ENCODE measurements around the gene GPR146. TPM values are rescaled to one million over a fixed set of nuclear protein-coding genes. Genes with fewer than 3 reads are reported as not detected.
A peak's percentile ranks its signal among the peaks of the same experiment; 100 is the strongest.

Gene GPR146
- total RNA-seq, 1 donor from 2014 or later = 0.79 TPM

DNA sequence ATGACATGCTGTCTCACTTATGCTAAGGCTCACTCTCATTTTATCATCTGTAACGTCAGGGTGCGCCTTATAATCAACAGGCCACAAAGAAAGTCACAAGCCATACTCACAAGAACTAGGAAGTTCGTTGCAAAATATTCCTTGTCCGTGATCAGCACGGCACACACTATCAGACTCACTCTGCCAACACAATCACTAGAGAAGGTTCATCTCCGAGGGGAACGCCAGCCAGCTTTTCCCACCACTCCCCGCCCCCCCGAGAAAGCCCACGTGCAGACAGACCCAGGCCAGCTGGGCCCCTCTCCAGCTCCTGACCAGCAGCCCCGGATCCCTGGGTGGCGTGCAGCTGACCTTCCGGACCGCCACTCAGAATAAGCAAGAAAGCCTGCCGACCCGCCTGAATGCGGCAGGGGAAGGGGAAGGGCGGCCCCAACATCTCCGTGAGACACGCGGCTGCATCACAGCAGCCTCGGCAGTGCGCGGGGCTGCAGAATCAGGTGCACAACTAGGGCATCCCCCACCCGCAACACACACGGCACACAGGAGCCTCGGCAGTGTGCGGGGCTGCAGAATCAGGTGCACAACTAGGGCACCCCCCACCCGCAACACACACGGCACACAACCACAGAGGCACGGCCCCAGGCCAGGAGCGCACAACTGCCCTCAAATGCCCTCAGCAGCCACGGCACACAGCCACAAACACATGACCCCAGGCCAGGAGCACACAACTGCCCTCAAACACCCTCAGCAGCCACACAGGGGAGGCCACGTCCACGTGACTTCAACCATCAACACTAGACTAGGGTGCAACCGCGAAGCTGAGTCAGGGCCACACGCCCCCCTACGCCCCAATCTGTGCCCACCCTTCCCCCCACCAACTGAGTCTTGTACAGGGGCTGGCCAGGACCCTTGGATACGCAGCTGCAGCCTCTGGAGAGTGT lies 2.5 kb upstream of the GPR146 start:
- Mint-ChIP-seq H3K9me3 (no peaks in the 10 kb centered on the region), H3K4me3 (peak overlapping the region; percentile 36), H3K27me3 (ENCODE audit: insufficient read depth, low read depth) (peaks cover 5% of the 10 kb centered on the region), H3K36me3 (no peaks in the 10 kb centered on the region), H3K4me1 (peaks cover 52% of the 10 kb centered on the region), H3K27ac (peak overlapping the region; percentile 87)
- Histone ChIP-seq H3K4me3 (no peak overlapping the region), H3F3A (ENCODE audit: low read depth) (peaks cover 30% of the 10 kb centered on the region), H3K9ac (no peak overlapping the region), H4K20me1 (ENCODE audit: low read depth) (peaks cover 19% of the 10 kb centered on the region), H3K79me2 (ENCODE audit: low read depth) (peaks cover 38% of the 10 kb centered on the region), H3K4me2 (peak overlapping the region; percentile 42), H3K36me3 (no peaks in the 10 kb centered on the region), H3K27me3 (no peaks in the 10 kb centered on the region), H3K4me1 (peaks cover 39% of the 10 kb centered on the region), H2AFZ (replicated peaks) (no peak overlapping the region), H3K9me3 (ENCODE audit: low read depth) (no peaks in the 10 kb centered on the region), H3K27ac (no peak overlapping the region)
- DNase-seq (ENCODE audit: low spot score) = peak; percentile 56
- no peak for TF ChIP-seq EZH2 (IDR thresholded peaks at IDR 0.05)
- no peak for TF ChIP-seq EZH2phosphoT487 (IDR thresholded peaks at IDR 0.05)
- TF ChIP-seq, protein P1, sequence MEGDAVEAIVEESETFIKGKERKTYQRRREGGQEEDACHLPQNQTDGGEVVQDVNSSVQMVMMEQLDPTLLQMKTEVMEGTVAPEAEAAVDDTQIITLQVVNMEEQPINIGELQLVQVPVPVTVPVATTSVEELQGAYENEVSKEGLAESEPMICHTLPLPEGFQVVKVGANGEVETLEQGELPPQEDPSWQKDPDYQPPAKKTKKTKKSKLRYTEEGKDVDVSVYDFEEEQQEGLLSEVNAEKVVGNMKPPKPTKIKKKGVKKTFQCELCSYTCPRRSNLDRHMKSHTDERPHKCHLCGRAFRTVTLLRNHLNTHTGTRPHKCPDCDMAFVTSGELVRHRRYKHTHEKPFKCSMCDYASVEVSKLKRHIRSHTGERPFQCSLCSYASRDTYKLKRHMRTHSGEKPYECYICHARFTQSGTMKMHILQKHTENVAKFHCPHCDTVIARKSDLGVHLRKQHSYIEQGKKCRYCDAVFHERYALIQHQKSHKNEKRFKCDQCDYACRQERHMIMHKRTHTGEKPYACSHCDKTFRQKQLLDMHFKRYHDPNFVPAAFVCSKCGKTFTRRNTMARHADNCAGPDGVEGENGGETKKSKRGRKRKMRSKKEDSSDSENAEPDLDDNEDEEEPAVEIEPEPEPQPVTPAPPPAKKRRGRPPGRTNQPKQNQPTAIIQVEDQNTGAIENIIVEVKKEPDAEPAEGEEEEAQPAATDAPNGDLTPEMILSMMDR (IDR thresholded peaks at IDR 0.05) = no peak

GRCh38 chr7:1042492-1042833 lies 1.9 kb upstream of the GPR146 start:
- peaks cover 45% of the 10 kb centered on the region for H3K4me1 ChIP-seq

GRCh38 chr7:1043552-1044188 lies 676 bp upstream of the GPR146 start:
- DNase-seq (ENCODE audit: low spot score) = no peak
- Mint-ChIP-seq H3K4me1 (peaks cover 69% of the 10 kb centered on the region), H3K36me3 (no peaks in the 10 kb centered on the region), H3K27me3 (ENCODE audit: insufficient read depth, low read depth) (peaks cover 5% of the 10 kb centered on the region), H3K27ac (peak overlapping the region; percentile 95), H3K9me3 (no peaks in the 10 kb centered on the region), H3K4me3 (peak overlapping the region; percentile 79)
- H3K27me3 ChIP-seq = no peaks in the 10 kb centered on the region
- peaks cover 38% of the 10 kb centered on the region for H4K20me1 ChIP-seq (ENCODE audit: low read depth)
- peaks cover 46% of the 10 kb centered on the region for H3F3A ChIP-seq (ENCODE audit: low read depth)
- peak overlapping the region; percentile 38 for H3K4me3 ChIP-seq
- peak overlapping the region; percentile 72 for H3K27ac ChIP-seq
- H2AFZ ChIP-seq (replicated peaks) = no peak overlapping the region
- peak overlapping the region; percentile 77 for H3K4me2 ChIP-seq
- TF ChIP-seq, protein P1 (IDR thresholded peaks at IDR 0.05) = no peak
- TF ChIP-seq EZH2phosphoT487 (IDR thresholded peaks at IDR 0.05) = no peak
- TF ChIP-seq EZH2 (IDR thresholded peaks at IDR 0.05) = no peak
- peak overlapping the region; percentile 22 for H3K9ac ChIP-seq
- peaks cover 56% of the 10 kb centered on the region for H3K4me1 ChIP-seq
- H3K79me2 ChIP-seq (ENCODE audit: low read depth) = peaks cover 41% of the 10 kb centered on the region
- no peaks in the 10 kb centered on the region for H3K9me3 ChIP-seq (ENCODE audit: low read depth)
- H3K36me3 ChIP-seq = no peaks in the 10 kb centered on the region

More at GRCh38 chr7:1042492-1042833, 1.9 kb upstream of the GPR146 start:
- no peak overlapping the region for H3K4me2 ChIP-seq
- no peaks in the 10 kb centered on the region for H3K27me3 ChIP-seq
- H3K9me3 Mint-ChIP-seq = no peaks in the 10 kb centered on the region
- no peaks in the 10 kb centered on the region for H3K9me3 ChIP-seq (ENCODE audit: low read depth)
- H3K36me3 Mint-ChIP-seq = no peaks in the 10 kb centered on the region
- no peak overlapping the region for H2AFZ ChIP-seq (replicated peaks)
- no peak overlapping the region for H3K27ac ChIP-seq
- H3K9ac ChIP-seq = no peak overlapping the region
- no peak overlapping the region for H3K4me3 Mint-ChIP-seq
- no peak for DNase-seq (ENCODE audit: low spot score)
- H3K79me2 ChIP-seq (ENCODE audit: low read depth) = peaks cover 38% of the 10 kb centered on the region
- H3K27me3 Mint-ChIP-seq (ENCODE audit: insufficient read depth, low read depth) = peaks cover 5% of the 10 kb centered on the region
- no peaks in the 10 kb centered on the region for H3K36me3 ChIP-seq
- H3K4me3 ChIP-seq = no peak overlapping the region
- H4K20me1 ChIP-seq (ENCODE audit: low read depth) = peaks cover 26% of the 10 kb centered on the region
- H3F3A ChIP-seq (ENCODE audit: low read depth) = peaks cover 34% of the 10 kb centered on the region
- H3K27ac Mint-ChIP-seq = no peak overlapping the region
- peaks cover 58% of the 10 kb centered on the region for H3K4me1 Mint-ChIP-seq
- no peak for TF ChIP-seq EZH2 (IDR thresholded peaks at IDR 0.05)

Measured in neural progenitor cell (in vitro differentiated cells).